Omental fat pad (tissue), 4 donors: Measurements from ENCODE around the gene CCDC60. TPM values are rescaled to one million over a fixed set of nuclear protein-coding genes. Genes with fewer than 3 reads are reported as not detected.

Source experiments
- ATAC-seq: fragments of 150-250 bp; one replicate; pipeline ENCODE4 v1.9.1; 2016; ENCODE audit warnings: mild to moderate bottlenecking, moderate library complexity; ENCODE audit not compliant: low FRiP score
- DNase-seq: peaks from one replicate; pipeline ENCODE4 v3.0.0-alpha.2; 2019; ENCODE audit warnings: low spot score
- total RNA-seq, 4 donors: library from RNA; depleted of rRNA; stranded (reverse); fragments of >200 nt; gene quantifications; one replicate each; pipeline ENCODE4 v1.1.0, GENCODE V29; 2016
- TF ChIP-seq, protein P1 (sequence below), 3 donors: fragments of 450-650 bp; IDR thresholded peaks; one replicate each; pipeline ENCODE4 v1.5.1; 2016 to 2017; ENCODE audit warnings: antibody characterized with exemption in 3 of 3, mild to moderate bottlenecking in 3 of 3, moderate library complexity in 2 of 3

CCDC60 gene
- total RNA-seq, 4 donors from 2014 or later = not detected

GRCh38 chr12:119373001-119373400 lies 38.5 kb downstream of the CCDC60 start:
- TF ChIP-seq, protein P1, sequence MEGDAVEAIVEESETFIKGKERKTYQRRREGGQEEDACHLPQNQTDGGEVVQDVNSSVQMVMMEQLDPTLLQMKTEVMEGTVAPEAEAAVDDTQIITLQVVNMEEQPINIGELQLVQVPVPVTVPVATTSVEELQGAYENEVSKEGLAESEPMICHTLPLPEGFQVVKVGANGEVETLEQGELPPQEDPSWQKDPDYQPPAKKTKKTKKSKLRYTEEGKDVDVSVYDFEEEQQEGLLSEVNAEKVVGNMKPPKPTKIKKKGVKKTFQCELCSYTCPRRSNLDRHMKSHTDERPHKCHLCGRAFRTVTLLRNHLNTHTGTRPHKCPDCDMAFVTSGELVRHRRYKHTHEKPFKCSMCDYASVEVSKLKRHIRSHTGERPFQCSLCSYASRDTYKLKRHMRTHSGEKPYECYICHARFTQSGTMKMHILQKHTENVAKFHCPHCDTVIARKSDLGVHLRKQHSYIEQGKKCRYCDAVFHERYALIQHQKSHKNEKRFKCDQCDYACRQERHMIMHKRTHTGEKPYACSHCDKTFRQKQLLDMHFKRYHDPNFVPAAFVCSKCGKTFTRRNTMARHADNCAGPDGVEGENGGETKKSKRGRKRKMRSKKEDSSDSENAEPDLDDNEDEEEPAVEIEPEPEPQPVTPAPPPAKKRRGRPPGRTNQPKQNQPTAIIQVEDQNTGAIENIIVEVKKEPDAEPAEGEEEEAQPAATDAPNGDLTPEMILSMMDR (IDR thresholded peaks at IDR 0.05) = no peak
- DNase-seq (no peak), ATAC-seq (no peak)

GRCh38 chr12:119373666-119374065 lies 39.1 kb downstream of the CCDC60 start:
- TF ChIP-seq, protein P1 (IDR thresholded peaks at IDR 0.05) = no peak
- DNase-seq (no peak), ATAC-seq (no peak)

DNA sequence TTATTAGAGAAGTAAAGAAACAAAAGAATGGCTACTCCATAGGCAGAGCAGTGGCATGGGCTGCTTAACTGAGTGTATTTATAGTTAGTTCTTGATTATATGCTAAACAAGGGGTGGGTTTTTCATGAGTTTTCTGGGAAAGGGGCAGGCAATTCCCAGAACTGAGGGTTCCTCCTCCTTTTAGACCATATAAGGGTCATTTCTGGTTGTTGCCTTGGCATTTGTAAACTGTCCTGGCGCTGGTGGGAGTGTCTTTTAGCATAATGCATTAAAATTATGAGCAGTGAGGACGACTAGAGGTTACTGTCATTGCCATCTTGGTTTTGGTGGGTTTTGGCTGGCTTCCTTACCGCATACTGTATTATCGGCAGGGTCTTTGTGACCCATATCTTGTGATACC lies 40.1 kb downstream of the CCDC60 start:
- no peak for ATAC-seq
- TF ChIP-seq, protein P1 (IDR thresholded peaks at IDR 0.05) = no peak
- no peak for DNase-seq

GRCh38 chr12:119375075-119375882 lies 40.8 kb downstream of the CCDC60 start:
- no peak for ATAC-seq
- TF ChIP-seq, protein P1 (IDR thresholded peaks at IDR 0.05) = no peak

DNA sequence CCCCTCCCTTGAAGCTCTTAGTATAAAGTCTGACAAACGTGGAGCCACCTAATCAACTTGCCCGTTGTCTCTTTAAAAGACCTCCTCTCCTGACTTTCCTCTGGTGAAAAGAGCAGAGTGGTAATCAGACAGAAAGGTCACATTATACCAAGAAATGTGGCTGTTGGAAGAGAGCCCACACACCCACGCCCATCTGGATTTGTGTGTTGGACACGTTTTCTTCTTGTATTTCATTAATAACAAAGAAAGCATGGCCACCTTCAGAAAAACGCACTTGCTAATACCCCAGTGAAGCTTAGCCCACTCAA lies 41.3 kb downstream of the CCDC60 start:
- TF ChIP-seq, protein P1 (IDR thresholded peaks at IDR 0.05) = no peak
- no peak for ATAC-seq
- DNase-seq = no peak

More at GRCh38 chr12:119375075-119375882, 40.8 kb downstream of the CCDC60 start:
- DNase-seq = no peak

GRCh38 chr12:119378903-119379302 lies 44.4 kb downstream of the CCDC60 start:
- TF ChIP-seq, protein P1 (IDR thresholded peaks at IDR 0.05) = no peak

More at GRCh38 chr12:119378903-119379302, 44.4 kb downstream of the CCDC60 start:
- DNase-seq (no peak), ATAC-seq (no peak)
